GM18858 (cell line): ENCODE results near the gene DDA1.

Experiments
- ATAC-seq: cut with Tn5 transposase; IDR thresholded peaks from one replicate; pipeline ENCODE4 v1.9.1; 2021; ENCODE audit not compliant: unreplicated experiment

Gene DDA1

DNA sequence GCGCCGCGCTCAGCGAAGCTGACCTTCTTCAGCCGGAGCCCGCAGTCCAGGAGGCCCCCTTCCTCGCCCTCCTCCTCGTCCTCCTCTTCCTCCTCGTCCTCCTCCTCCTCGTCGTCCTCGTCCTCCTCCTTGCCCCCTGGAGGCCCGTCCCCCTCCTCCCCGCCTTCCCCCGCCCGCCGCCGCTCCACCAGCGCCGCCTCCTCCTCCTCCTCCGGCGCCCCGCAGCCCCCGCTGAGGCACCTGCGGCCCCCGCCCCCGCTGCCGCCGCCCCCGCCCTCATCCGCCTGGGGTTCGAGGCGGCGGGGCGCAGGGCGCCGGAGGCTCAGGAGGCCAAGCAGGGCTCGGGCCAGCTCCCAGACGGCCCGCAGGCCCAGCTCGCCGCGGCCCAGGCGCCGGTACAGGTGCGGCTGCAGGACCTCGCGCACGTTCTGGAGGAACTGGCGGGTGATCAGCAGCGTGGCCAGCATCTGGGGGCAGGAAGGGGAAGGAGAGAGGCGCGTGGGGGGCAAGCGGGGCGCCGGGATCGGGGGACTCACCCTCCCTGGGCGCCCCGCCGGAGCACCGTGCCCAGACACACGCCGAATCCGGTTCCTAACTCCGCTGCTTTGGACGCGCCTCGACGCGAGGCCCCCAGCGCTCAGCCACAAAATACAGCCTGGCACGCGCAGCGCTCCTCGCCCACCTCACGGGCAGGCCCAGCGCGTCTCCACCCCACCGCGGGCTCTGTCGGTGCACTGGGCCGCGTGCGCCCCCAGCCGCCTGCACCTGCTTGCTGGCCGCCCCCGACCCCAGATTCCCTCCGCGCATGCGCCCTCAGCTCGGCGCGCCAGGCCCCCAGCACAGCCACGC lies 19.4 kb downstream of the DDA1 start:
- no peak for ATAC-seq

DNA sequence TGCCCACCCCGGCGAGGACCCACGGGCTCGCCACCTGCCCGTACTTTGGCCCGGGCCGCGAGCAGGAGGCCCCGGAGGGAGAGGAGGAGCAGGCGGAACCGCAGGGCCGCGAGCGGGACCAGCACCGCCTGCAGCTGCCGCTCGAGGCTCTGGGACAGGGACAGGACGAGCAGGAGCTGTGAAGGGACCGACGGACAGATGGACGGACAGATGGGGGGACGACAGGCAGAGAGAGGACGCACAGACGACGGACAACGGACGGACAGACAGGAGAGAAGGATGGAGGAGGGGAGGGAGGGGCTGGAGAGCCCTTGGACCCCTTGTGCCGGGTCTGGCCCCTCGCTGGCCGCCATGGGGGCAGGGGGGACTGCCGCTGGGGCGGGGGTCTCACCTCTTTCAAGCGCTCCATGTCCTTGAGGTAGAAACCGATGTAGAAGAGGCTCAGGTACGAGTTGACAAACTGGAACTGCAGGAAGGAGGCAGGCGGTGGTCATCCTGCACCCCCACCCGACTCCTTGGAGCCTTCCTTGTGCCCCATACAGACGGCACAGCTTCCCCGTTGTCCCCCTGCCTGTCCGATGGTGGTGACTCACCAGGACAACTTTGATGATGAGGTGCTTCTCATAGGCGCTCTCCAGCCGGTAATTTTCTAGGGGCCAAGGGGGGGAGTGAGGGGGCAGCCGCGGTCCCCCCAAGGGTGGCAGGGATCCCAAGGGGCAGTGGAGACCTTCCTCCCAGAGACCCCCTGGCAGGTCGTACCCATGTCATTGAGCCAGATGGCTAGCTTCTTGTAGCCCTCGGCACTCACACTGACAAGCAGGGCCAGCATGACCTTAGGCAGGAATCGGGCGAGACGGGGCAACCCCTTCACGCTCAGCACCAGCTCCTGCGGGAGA lies 20.3 kb downstream of the DDA1 start:
- ATAC-seq: no peak

DNA sequence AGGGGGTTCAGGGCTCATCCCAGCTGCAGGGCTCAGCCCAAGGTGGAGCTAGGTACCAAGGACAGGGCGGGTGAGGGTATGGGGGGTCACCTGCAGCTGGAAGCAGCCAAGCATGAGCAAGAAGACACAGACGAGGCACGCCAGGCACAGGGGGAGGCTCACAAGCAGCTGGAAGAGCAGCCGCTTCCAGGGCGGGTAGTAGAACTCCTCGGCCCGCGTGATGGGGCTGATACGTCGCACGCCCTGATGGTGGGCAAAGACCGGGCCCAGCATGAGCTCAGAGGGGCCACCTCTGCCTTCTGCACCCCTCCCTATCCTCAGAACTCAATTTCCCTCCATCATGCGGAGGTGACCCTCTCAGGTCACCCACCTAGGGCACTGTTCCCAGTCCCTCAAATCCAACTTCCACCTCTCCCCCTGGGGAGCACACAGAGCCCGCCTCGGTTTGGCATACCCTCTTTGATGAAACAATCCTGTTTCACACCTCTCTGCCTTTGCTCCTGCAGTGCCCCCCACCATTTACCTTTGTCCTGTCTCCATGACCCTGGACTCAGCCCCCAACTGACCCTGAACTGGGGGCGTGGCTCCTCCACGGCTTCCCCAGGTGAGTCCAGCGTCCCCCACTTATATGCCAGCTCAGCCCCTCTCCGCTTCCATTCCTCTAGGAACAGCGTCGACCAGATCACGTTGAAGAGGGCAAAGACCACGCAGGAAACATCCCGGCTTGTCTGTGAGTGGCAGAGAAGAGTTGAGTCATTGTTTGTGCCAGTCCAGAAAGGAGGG lies 21.1 kb downstream of the DDA1 start:
- no peak for ATAC-seq

DNA sequence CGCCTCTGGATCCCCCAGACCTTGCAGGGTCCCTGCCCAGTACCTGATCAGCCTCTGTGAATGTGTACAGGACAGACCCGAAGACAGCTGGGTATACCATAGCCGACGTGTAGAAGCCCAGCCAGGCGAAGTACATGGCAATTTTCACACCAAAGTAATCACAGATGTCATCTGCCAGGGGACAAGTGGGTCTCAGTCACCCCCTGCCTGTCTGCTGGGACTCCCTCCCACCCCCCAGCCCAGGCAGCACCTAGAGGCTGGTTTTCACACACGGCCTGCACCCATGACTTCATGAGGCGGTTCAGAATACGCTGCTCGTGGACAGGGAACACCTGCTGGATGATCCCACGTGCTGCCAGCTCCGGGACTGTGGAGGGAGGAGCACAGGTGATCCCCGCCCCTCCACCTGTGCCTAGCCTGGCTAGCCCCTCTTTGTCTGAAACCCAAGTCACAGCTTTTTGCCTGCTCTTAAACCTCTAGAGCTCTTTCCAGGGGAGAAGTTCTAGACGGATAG lies 21.7 kb downstream of the DDA1 start:
- ATAC-seq: no peak

DNA sequence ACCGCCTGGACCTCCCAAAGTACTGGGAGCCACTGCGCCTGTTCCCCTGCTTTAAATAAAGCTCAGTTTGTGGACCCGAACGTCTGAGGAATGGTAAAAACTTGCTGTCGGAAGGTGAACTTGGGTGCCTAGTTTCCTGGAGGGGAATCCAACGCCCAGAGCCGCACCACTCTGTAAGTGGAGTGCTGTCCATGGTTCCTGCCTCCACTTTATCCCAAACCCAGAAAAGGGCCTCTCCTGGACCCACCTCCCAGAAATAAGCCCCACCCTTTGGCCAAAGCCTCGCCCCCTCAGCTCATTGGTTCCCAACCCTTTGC lies 23.0 kb downstream of the DDA1 start:
- no peak for ATAC-seq

DNA sequence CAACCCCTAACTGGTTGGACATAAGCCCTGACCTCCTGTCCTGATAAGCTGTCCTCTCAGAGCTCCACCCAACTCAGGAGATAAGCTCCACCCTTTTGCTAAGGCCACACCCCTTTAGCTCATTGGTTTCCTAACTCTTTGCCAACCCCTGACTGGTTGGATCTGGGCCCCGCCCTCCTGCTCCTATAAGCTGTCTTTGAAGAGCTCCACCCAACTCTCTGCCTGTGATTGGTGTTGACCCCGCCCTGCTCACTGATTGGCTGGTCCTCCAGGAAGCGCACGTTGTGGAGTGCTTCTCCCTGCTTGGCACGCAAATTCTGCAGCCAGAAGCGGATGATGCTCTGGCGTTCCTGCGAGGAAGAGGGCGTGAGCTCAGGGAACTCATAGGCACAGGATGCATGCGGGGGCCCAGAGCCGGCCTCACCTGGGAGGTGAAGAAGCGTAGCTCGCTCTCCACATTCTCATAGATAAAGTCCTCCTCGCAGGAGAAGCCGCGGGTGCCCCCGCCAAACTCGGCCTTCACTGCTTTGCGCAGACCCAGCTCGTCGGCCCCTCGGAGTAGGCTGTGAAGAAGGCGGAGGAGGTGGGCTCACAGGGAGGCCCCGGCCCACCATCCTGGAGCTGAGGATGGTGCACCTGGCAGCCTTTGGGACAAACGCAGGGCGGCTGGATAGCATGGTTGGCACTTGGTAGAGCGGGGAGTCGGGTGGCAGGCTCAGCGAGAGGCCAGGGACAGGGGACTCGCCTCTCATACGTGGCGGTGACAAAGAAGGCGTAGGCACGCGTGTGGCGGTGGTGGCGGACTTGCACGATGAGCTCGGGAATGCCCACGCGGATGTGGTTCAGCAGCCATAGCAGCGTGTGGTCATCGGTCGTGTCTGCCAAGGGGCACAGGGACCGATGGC lies 23.6 kb downstream of the DDA1 start:
- ATAC-seq: no peak

DNA sequence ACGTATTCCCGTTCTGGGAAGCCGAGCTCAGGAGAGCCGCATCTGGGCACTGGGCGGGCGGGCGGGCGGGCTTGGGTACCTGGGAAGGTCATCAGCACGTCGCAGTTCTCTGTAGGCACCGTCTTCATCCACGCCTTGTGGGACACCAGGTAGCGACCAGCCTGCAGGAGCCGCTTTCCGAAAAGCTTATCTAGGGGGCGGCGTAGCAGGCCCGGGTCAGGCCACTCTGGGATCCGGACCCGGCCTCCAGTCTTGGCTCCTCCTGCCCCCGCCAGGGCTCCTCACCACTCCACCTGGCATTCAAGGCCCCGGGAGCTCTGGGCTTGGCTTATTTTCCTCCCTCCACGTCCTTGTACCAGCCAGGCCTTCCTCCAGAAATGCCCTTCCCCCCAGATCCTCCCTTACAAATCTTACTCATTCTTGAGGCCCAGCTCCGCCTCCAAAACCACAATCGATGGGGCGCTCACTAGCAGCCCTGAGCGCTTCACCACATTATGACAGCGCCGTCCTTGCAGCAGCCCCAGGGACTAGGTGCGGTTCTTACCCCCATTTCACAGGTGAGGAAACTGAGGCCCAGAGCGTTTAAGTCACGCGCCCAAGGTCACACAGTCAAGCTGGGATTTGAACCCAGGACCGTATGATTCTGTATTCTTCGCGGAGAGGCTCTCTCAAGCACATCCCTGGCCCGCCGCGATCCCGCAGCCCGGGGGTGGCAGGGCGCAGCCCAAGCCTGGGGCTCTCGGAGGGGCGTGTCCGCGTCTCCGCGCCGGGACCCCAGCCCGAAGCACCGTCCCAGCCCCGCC lies 24.4 kb downstream of the DDA1 start:
- no peak for ATAC-seq

DNA sequence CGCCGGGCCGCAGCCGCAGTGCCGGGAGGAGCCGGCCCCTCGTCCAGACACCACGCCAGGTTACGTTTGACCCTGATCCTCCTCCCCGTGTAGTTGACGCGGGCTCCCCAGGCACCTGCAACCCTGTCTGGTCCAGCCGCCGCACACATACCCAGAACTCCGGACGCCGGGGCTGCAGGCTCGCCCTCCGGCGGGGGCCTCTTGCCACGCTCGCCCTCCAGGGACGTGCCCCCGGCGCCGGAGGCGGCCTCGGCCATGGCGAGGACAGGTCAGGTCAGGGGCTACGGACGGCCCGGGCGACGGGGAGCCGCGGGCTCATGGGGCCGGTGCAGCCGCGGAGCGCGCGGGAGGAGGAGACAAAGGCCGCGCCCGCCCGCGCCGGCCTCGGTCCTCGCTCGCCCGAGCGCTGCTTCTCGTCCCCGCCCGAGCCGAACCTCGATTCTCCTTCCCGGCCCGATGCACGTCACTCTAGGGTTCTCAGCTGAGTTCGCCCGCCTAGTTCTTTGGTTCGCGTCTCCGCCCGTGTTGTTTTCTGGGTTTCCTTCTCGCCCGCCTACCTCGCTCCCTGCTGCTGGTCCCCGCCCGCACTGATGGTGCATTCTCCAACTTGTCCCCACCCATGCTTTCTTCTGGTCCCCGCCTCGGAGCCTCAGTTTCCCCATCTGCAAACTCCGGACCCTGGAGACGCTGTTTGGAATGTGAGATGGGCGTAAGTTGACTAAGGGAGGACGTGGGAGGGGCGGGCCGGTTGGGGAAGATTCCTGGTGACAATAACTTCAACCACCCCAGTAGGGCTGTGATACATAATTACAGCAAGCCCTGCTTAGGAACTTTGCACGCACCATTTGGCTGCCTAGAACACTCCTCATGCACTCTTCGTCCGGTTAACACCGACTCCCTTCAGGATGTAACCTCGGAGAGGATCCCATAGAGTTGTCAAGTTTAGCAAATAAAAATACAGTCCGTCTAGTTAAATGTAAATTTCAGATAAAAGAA lies 25.3 kb downstream of the DDA1 start, which contains the start of gene ANO8:
Gene ANO8, minus strand, starts transcription at position 442 of the 996 bp plus-strand sequence. Its CDS starts 185 bp downstream, at position 257.
- ATAC-seq: no peak

DNA sequence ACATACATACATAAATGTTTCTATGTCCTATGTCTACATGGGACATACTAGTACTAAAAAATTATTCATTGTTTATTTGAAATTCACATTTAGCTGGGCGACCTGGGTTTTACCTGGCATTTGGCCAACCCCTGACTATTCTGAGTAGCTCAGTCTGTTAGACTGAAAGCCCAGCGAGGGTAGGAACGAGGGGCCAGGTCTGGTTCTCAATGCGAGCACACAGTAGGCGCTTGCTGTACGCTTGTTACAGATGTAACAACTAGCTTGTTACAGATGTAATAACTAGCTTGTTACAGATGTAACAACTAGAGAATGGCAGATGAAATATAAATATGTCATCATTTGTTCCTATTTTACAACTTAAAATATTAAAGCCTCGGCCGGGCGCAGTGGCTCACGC lies 26.2 kb downstream of the DDA1 start:
- ATAC-seq: no peak

DNA sequence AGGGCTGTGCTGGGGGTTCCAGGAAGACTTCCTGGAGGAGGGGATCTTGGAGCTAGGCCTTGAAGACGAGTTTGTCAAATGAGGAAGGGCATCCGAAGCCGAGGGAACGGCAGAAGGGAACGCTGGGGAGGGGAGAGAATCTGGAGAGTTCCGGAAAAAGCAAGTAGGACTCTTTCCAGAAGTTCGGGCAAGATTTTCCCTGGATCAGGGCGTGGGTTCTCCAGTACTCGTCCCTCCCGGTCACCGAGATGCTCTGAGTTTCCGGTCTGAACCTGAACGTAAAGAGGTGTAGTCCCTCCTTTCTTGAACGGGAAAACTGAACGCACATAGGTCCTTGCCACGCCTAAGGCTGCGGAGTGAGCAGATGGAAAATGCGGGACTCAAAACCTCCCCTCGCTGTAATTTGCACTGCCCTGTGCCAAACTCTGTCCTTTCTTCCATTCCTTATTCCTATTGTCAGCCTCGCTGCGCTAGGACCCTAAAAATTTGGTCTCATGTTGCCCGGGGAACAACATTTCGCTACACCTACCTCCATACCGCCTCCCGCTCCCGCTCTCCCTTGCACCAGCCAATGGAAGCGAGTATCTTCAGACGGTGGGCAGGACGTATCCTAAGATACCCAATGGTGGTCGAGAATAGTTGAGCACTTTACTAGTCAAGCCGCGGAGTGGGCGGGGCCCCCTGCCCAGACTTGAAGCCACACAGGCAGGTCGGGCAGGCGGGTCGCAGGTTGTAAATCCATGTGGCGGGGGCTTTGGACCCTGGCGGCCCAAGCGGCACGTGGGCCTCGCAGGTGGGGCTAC lies 27.7 kb downstream of the DDA1 start, which contains the start of gene GTPBP3:
Gene GTPBP3, plus strand, starts transcription at position 682 of the 803 bp plus-strand sequence. Its CDS starts 59 bp downstream, at position 741.
- ATAC-seq: peak; percentile 60

DNA sequence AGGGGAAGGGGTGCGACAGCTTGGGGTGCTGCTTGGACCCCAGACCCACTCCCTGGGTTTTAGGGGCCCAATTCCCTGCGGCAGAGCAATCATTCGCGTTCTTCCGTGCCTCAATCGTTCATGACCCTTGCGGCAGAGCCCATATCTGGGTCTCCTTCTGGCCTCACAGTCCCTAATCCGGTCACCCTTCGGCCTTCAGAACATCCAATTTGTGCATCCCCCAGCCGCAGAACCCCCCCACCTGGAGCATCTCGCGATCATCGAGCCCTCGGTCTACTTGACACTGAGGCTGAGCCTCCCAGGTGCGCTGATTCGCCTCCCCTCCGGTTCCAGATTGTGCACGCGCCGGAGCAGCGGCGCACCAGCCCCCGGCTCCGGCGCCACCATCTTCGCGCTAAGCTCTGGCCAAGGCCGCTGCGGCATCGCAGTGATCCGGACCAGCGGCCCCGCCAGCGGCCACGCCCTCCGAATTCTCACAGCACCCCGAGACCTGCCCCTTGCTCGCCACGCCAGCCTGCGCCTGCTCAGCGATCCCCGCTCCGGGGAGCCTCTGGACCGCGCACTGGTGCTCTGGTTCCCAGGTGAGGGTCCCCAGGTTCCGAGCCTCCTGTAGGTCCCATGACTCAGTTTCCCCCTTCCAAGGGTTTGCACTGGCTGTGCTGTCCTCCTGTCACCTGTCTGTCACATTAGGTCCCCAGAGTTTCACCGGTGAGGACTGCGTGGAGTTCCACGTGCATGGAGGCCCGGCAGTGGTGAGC lies 28.5 kb downstream of the DDA1 start:
- ATAC-seq: no peak

DNA sequence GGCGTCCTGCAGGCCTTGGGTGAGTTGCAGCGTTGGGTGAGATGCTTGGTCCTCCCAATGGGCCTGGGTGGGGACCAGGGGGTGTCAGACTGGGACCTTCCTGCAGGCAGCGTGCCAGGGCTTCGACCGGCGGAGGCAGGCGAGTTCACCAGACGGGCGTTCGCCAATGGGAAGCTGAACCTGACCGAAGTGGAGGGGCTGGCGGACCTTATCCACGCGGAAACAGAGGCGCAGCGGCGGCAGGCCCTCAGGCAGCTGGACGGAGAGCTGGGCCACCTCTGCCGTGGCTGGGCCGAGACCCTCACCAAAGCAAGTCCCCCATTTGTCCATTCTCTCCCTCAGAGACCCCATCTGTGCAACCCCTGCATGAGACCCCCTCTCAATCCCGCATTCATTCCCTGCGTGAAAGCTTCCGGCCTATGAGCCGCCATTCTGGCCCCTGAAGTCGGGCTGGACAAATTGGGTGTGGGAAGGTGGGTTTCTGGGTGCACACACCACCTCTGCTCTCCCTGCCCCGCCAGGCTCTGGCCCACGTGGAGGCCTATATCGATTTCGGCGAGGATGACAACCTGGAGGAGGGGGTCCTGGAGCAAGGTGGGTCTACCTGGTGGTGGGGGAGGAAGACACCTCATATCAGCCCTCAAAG lies 29.2 kb downstream of the DDA1 start:
- no peak for ATAC-seq

DNA sequence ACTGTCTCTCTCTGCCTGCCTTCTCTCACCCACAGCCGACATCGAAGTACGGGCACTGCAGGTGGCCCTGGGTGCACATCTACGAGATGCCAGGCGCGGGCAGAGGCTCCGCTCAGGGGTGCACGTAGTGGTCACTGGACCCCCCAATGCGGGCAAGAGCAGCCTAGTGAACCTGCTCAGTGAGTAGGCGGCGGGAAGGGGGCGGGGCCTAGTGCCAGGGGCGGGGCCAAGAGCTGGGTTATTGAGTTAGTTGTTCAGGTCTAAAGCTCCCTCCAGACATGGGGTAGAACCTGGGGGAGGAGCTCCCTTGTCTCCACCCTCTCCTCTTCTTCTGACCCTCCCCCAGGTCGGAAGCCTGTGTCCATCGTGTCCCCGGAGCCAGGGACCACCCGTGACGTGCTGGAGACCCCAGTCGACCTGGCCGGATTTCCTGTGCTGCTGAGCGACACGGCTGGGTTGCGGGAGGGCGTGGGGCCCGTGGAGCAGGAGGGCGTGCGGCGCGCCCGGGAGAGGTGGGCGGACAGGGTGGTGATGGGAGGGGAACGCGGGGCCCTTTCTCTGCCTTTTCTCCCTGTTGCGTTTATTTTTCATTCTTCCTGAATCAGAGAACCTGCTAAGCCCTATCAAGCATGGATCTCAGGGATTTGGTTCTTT lies 29.9 kb downstream of the DDA1 start:
- ATAC-seq: no peak

DNA sequence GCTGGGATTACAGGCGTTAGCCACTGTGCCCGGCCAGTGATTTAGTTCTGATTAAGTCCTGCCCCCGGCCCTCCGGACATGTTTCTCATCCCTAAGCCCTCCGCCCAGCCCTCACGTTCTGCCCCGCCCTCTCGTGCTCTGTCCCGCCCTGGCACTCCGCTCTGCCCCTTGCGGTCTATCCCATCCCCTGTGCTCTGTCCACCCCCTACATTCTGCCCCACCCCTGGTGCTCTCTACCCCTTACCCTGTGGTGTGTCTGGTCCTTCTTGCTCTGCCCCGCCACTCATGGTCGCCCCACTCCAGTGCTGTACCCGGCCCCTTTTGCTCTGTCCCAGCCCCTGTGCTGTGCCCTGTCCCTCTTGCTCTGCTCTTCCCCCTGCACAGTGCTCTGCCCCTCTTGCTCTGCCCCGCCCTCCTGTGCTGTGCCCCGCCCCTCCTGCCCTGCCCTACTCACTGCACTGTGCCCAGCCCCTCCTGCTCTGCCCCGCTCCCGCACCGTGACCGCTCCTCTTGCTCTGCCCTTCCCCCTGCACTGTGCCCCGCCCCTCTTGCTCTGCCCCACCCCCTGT lies 31.0 kb downstream of the DDA1 start:
- ATAC-seq: no peak

DNA sequence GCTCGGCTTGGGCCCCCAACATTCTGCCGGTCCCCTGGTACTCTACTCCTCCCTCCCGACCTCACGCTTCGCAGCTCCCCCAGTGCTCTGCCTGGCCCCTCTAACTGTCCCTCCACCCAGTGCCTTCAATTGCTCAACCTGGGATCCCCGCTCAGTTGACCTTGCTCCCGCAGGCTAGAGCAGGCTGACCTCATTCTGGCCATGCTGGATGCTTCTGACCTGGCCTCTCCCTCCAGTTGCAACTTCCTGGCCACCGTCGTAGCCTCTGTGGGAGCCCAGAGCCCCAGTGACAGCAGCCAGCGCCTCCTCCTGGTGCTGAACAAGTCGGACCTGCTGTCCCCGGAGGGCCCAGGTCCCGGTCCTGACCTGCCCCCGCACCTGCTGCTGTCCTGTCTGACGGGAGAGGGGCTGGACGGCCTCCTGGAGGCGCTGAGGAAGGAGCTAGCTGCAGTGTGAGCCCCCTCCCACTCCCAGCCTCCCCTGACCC lies 31.6 kb downstream of the DDA1 start:
- ATAC-seq: no peak
